ENCODE measurements around the gene ZNF236.
"Not testable (repeated sequence)": the region's sequence is repeated elsewhere in the genome, so short reads cannot be mapped to it uniquely, and the experiment has no call there.

ZNF236 gene

DNA sequence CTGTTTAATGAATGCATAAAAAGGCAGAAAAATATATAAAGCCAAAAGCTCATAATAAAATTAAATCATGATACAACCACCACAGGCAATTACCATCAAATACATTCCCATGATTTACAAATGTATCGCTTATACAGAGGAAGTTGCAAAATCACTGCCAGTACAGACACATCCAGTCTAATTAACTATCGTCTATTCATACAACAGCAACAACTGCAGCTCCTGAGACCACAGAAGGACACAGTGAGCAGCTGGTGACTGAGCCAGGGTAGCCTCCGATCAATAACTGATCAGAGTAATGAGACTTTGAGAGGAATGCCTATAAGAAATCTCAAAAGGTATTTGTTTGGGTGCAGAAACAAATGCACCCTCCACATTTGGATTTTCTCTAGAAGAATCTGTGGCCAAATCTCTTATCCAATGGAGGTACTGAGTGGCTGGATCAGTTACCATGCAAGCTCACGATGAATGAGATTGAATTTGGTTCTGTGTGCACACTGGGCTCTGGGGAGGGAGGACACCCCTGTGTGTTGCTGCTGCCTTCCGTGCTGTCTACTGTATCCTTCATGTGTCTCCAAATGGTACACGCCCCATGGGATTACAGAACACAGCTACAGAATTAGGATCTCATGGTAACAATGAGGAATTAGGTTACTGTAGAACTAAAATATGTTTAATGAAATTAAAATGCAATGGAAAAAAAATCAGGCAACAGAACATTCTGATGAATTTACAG is 190.6 kb downstream of the ZNF236 start:
- no peak for DNase-seq

DNA sequence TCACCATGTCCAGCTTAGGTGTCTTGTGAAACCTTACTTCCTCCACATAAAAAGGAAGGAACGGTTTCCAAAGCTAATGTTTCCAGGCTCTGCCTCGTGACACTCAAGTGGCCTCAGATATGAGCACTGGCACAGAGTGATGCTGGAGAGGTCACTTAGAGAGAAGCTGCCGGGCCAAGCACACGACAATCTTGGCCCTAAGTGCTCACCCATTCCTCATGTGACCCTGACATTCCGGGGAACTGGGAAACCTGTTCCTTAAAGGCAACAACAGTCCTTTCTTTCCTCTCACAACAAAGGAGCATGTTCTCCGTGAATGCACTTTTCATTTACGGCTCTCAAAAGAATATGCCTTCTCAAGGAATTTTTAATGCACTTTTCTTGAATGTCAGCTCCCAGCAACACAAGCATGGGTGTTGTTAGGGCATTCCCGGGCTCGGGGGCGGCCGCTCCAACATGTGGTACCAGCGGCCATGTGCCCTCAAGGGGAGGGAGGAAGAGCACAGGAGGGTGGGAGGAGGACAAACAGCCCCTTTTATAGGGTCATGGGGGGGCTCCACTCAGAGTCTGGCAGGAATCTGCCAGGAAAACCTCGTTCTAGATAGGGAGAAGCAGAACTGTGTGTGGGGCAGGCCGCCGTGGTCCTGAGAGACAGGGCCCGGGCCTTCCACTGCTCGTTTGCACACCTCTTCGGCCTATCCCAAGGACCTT is 191.6 kb downstream of the ZNF236 start:
- no peak for DNase-seq

DNA sequence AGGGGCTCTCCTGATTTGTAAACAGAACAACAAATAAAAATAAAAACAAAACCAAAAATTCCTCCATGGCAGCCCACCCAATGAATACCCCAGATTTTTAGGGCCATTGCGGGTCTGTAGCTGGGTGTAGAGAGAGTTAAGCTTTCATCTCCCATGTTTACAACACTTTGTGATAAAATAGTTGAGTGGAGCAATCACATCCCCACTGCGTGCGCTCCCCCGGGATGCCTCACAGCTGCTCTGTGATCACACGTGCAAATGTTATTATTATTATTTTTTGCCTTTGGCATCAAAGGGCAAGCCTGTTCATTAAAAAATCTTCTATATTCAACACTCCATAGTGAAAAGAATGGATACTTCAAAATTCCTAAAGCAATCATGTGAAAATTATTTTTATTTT is 192.2 kb downstream of the ZNF236 start:
- DNase-seq, result no peak

DNA sequence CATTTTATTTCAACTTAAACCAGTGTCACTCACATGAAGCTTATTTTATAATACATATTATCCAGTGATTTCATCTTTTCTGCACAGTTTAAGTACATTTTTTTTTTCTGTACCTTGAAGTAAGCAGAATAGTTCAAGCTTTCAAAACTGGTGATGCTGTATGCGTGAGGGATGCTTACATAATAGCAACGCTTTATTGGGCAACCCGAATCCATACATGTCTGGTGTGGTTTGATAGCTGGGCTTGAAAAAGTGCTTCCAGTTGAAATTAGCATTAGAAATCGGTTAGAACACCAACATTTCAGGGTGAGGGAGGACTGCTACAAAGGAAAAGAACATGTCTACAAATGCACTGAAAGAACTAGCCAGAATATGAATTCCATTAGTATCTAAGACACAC is 192.8 kb downstream of the ZNF236 start:
- DNase-seq, result no peak

DNA sequence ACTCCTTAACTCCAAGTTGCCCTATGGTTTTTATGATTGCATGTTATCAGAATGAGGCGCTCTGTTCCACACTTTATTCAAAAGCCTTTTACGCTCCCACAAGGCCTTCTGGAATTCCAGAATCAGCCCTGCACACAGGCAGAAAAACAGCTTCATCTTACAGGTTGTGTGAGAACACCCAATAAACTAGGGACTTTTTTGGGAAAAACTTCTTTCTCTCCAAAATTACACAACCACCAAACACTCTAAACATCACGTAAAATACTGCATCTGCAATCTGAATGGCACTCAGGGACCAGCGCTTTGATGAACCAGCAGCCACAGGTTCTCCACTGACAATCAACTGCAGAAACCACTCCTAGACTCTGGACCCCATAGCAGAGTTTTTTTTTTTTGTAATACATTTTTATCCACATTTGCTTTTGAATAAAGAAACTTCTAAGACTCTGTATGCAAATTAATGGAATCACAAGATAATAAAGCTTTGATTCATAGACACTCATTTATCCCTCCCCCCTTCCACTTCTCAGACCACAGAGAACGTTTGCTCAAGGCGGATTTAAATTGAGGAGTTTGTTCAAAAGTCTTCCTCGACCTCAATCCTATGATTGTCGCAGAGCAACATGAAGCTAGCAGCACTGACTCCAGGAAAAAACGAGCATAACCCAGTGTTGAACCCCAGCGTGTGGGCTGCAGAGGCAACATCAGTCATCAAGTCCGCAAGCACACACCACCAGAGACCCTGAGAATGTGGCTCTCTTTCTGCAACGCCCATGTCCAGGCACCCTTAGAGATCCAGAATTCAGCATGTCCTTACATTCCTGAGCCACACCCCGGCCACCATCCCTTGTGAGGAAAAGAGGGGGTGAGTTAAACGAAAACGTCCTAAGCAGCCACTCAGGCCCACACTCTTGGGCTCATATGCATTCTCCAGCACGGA is 193.7 kb downstream of the ZNF236 start:
- DNase-seq, result no peak

DNA sequence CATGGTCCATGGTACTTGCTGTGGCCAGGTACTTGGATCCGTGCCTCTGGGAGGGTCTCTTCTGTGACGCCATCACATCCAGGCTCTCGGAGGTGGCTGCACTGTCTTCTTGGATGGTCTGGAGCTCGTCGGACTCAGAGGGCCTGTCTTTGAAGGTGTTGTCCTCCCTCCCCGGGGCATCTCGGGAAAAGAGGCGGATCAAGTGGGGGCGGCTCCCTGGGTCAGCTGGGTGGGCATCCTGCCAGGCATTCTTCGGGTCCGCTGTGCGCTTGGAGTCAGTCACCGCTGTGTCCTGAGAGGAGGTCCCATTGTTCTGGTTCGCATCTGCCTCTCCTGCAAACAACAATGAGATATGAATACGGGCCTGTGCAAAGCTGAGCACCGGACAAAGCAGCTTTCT is 194.6 kb downstream of the ZNF236 start:
- DNase-seq, result peak; percentile 19

DNA sequence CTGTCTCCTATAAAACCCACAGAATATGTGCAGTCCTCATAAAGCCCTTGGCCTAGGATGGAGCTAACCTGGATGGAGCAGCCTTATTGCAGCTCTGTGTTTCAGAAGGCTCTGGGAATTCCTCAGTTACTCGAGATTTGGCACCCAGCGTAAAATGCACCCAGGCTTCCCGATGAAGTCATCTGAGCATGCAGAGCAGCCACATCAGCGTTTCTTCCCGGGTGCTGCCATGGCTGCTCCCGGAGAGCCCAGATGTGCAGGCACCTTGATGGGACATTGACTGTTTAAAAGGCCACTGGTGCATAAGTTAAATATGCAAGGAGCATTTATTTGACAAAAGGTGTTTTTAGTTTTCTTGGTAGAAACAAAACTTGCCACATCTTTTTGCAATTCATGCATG is 195.0 kb downstream of the ZNF236 start:
- DNase-seq, result no peak

DNA sequence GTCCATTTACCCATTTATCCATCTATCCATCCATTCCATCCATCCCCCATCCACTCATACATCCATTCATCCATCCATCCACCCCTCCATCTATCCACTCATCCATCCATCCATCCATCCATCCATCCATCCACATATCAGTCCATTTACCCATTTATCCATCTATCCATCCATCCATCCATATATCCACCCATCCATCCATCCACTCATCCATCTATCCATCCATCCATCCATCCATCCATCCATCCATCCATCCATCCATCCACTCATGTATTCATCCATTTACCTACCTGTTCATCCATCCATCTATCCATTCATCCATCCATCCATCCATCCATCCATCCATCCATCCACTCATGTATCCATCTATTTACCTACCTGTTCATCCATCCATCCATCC is 196.3 kb downstream of the ZNF236 start:
- DNase-seq, result not testable (repeated sequence)

DNA sequence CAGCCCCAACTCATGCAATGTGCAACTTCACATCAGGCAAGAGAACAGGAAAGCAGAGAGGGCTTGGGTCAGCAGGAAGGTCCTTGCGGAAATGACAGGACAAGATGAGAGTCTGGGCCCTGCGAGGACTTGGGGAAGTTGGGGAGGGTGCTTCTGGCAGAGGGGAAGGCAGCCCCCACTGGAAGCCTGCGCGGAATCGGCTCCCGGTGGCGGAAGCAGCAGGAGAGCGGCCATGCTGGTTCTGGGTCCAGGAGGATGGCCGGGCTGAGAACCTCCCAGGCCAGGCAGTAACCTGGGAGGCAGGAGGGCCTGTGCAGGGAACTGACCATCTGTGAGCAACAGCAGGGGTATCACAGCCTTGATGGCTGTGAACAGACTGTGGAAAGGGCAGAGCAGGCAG is 197.3 kb downstream of the ZNF236 start:
- no peak for DNase-seq

Data from NCI-H146 (cell line).